HEK293T (cell line): ENCODE data around the gene RETSAT.
"Not testable (repeated sequence)": the region's sequence is repeated elsewhere in the genome, so short reads cannot be mapped to it uniquely, and the experiment has no call there.

Experiments
- CTCF ChIA-PET: fragments of 350-600 bp; formaldehyde crosslinking; extraction: SDS; loops from one replicate; lab custom pipeline; 2021; ENCODE audit warnings: antibody characterized with exemption, inconsistent platforms; lab: Yijun Ruan, JAX
- POLR2A ChIA-PET: fragments of 350-600 bp; formaldehyde crosslinking; extraction: SDS; loops from one replicate; lab custom pipeline; 2020; ENCODE audit warnings: antibody characterized with exemption, inconsistent platforms; lab: Yijun Ruan, JAX
- DNase-seq: peaks from one replicate; pipeline ENCODE4 v3.0.0; 2012; ENCODE audit warnings: mixed read lengths; ENCODE audit errors: extremely low spot score
- ARNT ChIP-seq: fragments of 450-650 bp; IDR thresholded peaks from 2 replicates; pipeline ENCODE4 v1.6.1; 2017; ENCODE audit warnings: mild to moderate bottlenecking
- BHLHE40 ChIP-seq: fragments of 450-650 bp; IDR thresholded peaks from 2 replicates; pipeline ENCODE4 v1.6.1; 2016; ENCODE audit warnings: mild to moderate bottlenecking, moderate library complexity, borderline replicate concordance
- CTBP1 ChIP-seq: fragments of 450-650 bp; IDR thresholded peaks from 2 replicates; pipeline ENCODE4 v1.6.1; 2016; ENCODE audit warnings: borderline replicate concordance
- ELF4 ChIP-seq: fragments of 450-650 bp; IDR thresholded peaks from 2 replicates; pipeline ENCODE4 v1.6.1; 2017; ENCODE audit warnings: antibody characterized with exemption
- FOXA1 ChIP-seq: fragments of 450-650 bp; IDR thresholded peaks from 2 replicates; pipeline ENCODE4 v1.6.1; 2016; ENCODE audit warnings: mild to moderate bottlenecking
- FOXK2 ChIP-seq: fragments of 450-650 bp; IDR thresholded peaks from 2 replicates; pipeline ENCODE4 v1.6.1; 2016; ENCODE audit warnings: mild to moderate bottlenecking
- FOXM1 ChIP-seq: fragments of 450-650 bp; IDR thresholded peaks from 2 replicates; pipeline ENCODE4 v1.6.1; 2017; ENCODE audit warnings: mild to moderate bottlenecking, borderline replicate concordance
- HDGF ChIP-seq: fragments of 450-650 bp; IDR thresholded peaks from 2 replicates; pipeline ENCODE4 v1.6.1; 2017; ENCODE audit warnings: antibody characterized with exemption, borderline replicate concordance
- L3MBTL2 ChIP-seq: fragments of 450-650 bp; conservative IDR thresholded peaks from 2 replicates; pipeline ENCODE4 v1.6.1; 2016; ENCODE audit warnings: mild to moderate bottlenecking
- LEF1 ChIP-seq: fragments of 450-650 bp; IDR thresholded peaks from 2 replicates; pipeline ENCODE4 v1.6.1; 2017; ENCODE audit warnings: mild to moderate bottlenecking, borderline replicate concordance
- NFRKB ChIP-seq: fragments of 450-650 bp; IDR thresholded peaks from 2 replicates; pipeline ENCODE4 v1.6.1; 2016; ENCODE audit warnings: mild to moderate bottlenecking, moderate library complexity
- SP1 ChIP-seq: fragments of 450-650 bp; IDR thresholded peaks from 2 replicates; pipeline ENCODE4 v1.6.1; 2017
- SUZ12 ChIP-seq: fragments of 450-650 bp; IDR thresholded peaks from 2 replicates; pipeline ENCODE4 v1.6.1; 2016; ENCODE audit warnings: mild to moderate bottlenecking
- TARDBP ChIP-seq: fragments of 450-650 bp; IDR thresholded peaks from 2 replicates; pipeline ENCODE4 v1.6.1; 2016
- ZNF384 ChIP-seq: fragments of 450-650 bp; IDR thresholded peaks from 2 replicates; pipeline ENCODE4 v1.6.1; 2016
- TF ChIP-seq, protein P1 (sequence below): fragments of 450-650 bp; IDR thresholded peaks from 2 replicates; pipeline ENCODE4 v1.6.1; 2016

Gene RETSAT

GRCh38 chr2:85323351-85323987 is 30.9 kb downstream of the RETSAT start:
- no peak for DNase-seq
- TF ChIP-seq TARDBP (no peak), ZNF384 (no peak), HDGF (no peak), L3MBTL2 (no peak), SP1 (no peak), BHLHE40 (no peak), ELF4 (no peak), FOXK2 (no peak), SUZ12 (no peak)
- TF ChIP-seq, protein P1, sequence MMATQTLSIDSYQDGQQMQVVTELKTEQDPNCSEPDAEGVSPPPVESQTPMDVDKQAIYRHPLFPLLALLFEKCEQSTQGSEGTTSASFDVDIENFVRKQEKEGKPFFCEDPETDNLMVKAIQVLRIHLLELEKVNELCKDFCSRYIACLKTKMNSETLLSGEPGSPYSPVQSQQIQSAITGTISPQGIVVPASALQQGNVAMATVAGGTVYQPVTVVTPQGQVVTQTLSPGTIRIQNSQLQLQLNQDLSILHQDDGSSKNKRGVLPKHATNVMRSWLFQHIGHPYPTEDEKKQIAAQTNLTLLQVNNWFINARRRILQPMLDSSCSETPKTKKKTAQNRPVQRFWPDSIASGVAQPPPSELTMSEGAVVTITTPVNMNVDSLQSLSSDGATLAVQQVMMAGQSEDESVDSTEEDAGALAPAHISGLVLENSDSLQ: no peak
- ChIA-PET CTCF (interaction anchor here (0.5 kb wide), 1 partner anchor 16 kb away, joined by 4 read pairs; no protein-coding TSS in a partner anchor), POLR2A (no interaction called here)

DNA sequence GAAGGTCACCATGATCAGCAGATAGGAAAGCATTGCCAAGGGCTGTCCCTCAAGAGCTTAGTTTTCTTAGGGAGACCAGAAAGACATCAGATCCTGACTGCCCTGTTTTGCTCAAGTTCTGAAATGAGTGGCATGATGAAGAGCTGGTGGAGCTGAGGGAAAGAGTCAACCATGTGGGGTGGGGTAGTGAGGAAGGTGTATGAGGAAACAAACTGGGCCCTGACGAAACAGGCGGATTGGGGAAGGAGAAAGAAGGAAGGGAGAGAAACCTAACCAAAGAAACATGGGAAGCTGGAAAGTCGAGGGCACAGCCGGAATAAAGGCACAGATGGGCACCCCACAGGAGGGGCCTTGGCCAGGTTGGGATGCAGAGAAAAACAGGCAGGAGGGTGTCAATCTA is 34.5 kb downstream of the RETSAT start:
- ChIA-PET CTCF (no interaction called here), POLR2A (interaction anchor here (4.3 kb wide), 1 partner anchor 7 kb away, joined by 20 read pairs; the partner anchor contains the start of gene TGOLN2)
- no peak for DNase-seq
- no peak for TF ChIP-seq BHLHE40
- no peak for TF ChIP-seq TARDBP
- TF ChIP-seq NFRKB: no peak
- TF ChIP-seq LEF1: no peak
- TF ChIP-seq ELF4: no peak
- TF ChIP-seq L3MBTL2: no peak
- no peak for TF ChIP-seq HDGF
- TF ChIP-seq FOXA1: no peak
- TF ChIP-seq, protein P1: no peak
- no peak for TF ChIP-seq ARNT
- no peak for TF ChIP-seq SP1
- TF ChIP-seq ZNF384: no peak
- TF ChIP-seq FOXK2: no peak
- no peak for TF ChIP-seq CTBP1
- no peak for TF ChIP-seq SUZ12
- TF ChIP-seq FOXM1: no peak

GRCh38 chr2:85318222-85319074 is 35.9 kb downstream of the RETSAT start:
- DNase-seq: no peak
- POLR2A ChIA-PET: interaction anchor here (0.7 to 4.3 kb wide), 2 partner anchors 9 to 36 kb away, joined by 3 to 20 read pairs; partner anchors contain the start of genes ELMOD3, RETSAT and TGOLN2
- no peak for TF ChIP-seq ELF4
- TF ChIP-seq FOXK2: no peak
- TF ChIP-seq L3MBTL2: no peak
- no peak for TF ChIP-seq SP1
- TF ChIP-seq ARNT: no peak
- TF ChIP-seq ZNF384: no peak
- TF ChIP-seq, protein P1: no peak
- TF ChIP-seq CTBP1: no peak
- TF ChIP-seq HDGF: no peak
- no peak for TF ChIP-seq LEF1
- CTCF ChIA-PET: no interaction called here

DNA sequence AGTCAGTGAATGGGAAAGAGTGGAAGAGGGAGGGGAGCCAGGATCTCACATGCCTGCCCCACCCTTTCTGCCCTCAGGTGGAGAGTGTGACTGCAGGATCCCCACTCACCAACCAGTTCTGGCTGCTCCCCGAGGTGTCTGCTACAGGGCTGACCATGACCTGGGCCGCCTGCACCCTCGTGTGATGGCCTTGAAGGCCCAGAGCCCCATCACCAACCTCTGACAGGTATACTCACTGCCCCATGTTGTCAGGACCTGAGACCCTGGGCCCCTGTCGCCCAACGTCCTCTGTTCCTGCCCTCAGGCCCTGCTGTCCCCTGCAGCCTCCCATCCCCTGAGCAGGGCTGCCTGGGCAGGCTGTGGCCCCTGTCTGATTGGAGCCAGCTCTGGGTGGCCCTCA is 38.4 kb downstream of the RETSAT start:
- CTCF ChIA-PET, POLR2A ChIA-PET: not testable (repeated sequence)

GRCh38 chr2:85314884-85315242 is 39.5 kb downstream of the RETSAT start:
- TF ChIP-seq SUZ12: no peak
- no peak for TF ChIP-seq FOXK2
- no peak for TF ChIP-seq LEF1
- TF ChIP-seq NFRKB: no peak
- no peak for TF ChIP-seq ARNT
- no peak for TF ChIP-seq ELF4
- no peak for TF ChIP-seq SP1
- TF ChIP-seq, protein P1: no peak
- no peak for TF ChIP-seq FOXM1
- no peak for TF ChIP-seq FOXA1
- TF ChIP-seq HDGF: no peak
- no peak for TF ChIP-seq BHLHE40
- no peak for TF ChIP-seq CTBP1
- TF ChIP-seq TARDBP: no peak
- TF ChIP-seq L3MBTL2: no peak
- TF ChIP-seq ZNF384: no peak
- ChIA-PET CTCF (interaction anchor here (1.4 kb wide), 1 partner anchor 13 kb away, joined by 3 read pairs; no protein-coding TSS in a partner anchor), POLR2A (no interaction called here)
- DNase-seq: no peak

More for the DNA sequence above, 38.4 kb downstream of the RETSAT start:
- not testable (repeated sequence) for DNase-seq
